ENCODE data around the gene LRRC47. TPM values are rescaled to one million over a fixed set of nuclear protein-coding genes. Genes with fewer than 3 reads are reported as not detected.

Gene LRRC47
- total RNA-seq, 1 donor from 2014 or later: 52.3 TPM

DNA sequence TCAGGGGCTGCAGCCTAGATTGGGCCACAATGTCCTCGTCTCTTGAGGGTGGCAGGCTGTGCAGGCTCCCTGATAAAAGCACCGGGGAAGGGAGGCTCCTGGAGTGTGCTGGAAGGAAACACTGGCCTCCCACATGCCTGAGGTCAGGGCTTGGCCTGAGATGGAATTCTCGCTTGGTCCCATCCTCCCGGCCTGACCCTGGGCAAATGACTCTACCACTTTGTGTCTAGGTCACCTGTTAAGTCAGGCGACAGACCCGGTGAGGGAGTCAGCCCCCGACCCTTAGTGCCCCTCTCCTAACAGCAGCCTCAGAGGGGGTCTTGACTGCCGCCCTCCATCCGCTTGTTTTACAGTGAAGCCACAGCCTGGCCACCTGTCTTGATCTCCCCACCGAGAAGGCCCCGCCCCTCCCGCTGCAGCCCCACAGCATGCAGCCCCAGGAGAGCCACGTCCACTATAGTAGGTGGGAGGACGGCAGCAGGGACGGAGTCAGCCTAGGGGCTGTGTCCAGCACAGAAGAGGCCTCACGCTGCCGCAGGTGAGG, 21.3 kb downstream of the LRRC47 start:
- Mint-ChIP-seq H3K36me3 (ENCODE audit: unreplicated experiment) (peaks cover 5% of the 10 kb centered on the region), H3K27me3 (ENCODE audit: unreplicated experiment) (no peaks in the 10 kb centered on the region), H3K4me1 (ENCODE audit: unreplicated experiment) (peaks cover 16% of the 10 kb centered on the region), H3K9me3 (ENCODE audit: unreplicated experiment) (no peaks in the 10 kb centered on the region), H3K4me3 (ENCODE audit: unreplicated experiment) (no peak overlapping the region), H3K27ac (ENCODE audit: unreplicated experiment) (peak overlapping the region; percentile 50)
- TF ChIP-seq, protein P1, sequence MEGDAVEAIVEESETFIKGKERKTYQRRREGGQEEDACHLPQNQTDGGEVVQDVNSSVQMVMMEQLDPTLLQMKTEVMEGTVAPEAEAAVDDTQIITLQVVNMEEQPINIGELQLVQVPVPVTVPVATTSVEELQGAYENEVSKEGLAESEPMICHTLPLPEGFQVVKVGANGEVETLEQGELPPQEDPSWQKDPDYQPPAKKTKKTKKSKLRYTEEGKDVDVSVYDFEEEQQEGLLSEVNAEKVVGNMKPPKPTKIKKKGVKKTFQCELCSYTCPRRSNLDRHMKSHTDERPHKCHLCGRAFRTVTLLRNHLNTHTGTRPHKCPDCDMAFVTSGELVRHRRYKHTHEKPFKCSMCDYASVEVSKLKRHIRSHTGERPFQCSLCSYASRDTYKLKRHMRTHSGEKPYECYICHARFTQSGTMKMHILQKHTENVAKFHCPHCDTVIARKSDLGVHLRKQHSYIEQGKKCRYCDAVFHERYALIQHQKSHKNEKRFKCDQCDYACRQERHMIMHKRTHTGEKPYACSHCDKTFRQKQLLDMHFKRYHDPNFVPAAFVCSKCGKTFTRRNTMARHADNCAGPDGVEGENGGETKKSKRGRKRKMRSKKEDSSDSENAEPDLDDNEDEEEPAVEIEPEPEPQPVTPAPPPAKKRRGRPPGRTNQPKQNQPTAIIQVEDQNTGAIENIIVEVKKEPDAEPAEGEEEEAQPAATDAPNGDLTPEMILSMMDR (IDR thresholded peaks at IDR 0.05): no peak
- DNase-seq (ENCODE audit: extremely low spot score, unreplicated experiment): no peak

DNA sequence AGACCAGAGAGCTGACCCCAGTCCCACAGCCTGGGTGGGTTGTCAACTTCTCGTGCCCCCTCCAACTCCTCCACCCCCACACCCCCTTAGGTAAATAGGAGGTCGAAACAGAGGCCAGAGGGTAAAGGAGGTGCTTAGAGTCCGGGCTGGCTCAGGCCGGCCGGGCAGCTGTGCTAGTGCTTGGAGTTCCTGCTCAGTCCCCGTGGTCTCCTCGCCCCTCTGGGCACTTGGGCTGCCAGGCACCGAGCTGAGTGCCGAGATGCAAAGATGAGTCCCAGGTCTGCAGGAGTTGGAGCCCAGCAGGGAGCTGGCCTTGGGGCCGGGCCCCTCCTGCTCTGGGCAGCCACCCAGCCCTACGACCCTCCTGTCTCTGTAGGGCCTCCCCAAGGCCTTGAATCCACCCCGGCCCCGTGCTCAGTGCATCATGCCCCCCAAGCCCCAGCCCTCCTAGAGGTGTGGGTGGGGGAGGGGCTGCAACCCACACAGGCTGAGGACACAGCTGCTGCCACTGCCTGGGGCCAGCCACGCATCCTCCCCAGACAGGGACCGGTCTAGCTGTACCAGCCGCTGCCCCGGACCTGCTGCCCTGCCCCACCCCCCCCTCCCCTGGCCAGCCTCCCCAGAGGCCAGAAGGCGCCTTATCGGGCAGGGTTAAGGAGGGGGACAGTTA, 21.9 kb downstream of the LRRC47 start:
- no peak overlapping the region for H3K27ac Mint-ChIP-seq (ENCODE audit: unreplicated experiment)
- no peak for DNase-seq (ENCODE audit: extremely low spot score, unreplicated experiment)
- TF ChIP-seq, protein P1 (IDR thresholded peaks at IDR 0.05): no peak
- H3K36me3 Mint-ChIP-seq (ENCODE audit: unreplicated experiment): no peaks in the 10 kb centered on the region
- no peak overlapping the region for H3K4me3 Mint-ChIP-seq (ENCODE audit: unreplicated experiment)
- H3K27me3 Mint-ChIP-seq (ENCODE audit: unreplicated experiment): no peaks in the 10 kb centered on the region
- H3K4me1 Mint-ChIP-seq (ENCODE audit: unreplicated experiment): peaks cover 16% of the 10 kb centered on the region
- H3K9me3 Mint-ChIP-seq (ENCODE audit: unreplicated experiment): no peaks in the 10 kb centered on the region

DNA sequence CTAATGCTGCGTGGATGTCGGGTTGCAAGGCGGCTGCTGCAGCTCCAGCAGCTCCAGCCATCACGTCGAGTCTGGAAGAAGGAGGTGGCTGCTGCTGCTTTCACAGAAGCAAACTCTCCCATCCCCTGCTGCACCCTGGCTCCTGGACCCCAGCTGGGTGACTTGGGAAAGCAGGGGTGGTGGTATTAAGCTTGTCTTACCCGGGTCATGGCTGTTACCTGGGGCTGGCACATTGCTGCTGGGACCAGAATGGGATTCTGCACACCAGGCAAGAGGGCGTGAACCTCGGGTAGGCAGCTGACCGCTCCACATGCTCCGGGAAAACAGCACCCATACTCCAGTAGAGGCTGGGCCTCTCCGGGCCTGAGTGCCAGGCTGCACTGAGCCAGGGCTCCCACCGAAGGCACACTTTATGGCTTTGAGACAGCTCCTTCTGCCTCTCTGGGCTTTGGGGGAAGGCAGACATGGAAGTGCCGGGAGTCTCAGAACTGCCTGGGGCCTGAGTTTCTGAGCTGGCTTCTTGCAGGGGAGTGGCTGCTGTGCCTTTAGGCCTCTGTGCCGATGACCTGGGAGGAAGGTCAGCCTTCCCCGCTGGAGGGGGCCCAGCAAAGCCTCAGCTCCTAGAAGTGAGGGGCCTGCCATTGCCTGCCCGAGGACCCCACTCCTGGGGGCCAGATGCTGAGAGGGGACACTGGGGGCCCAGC, 22.6 kb downstream of the LRRC47 start:
- peaks cover 16% of the 10 kb centered on the region for H3K4me1 Mint-ChIP-seq (ENCODE audit: unreplicated experiment)
- no peaks in the 10 kb centered on the region for H3K27me3 Mint-ChIP-seq (ENCODE audit: unreplicated experiment)
- no peak overlapping the region for H3K4me3 Mint-ChIP-seq (ENCODE audit: unreplicated experiment)
- DNase-seq (ENCODE audit: extremely low spot score, unreplicated experiment): no peak
- no peaks in the 10 kb centered on the region for H3K9me3 Mint-ChIP-seq (ENCODE audit: unreplicated experiment)
- no peak overlapping the region for H3K27ac Mint-ChIP-seq (ENCODE audit: unreplicated experiment)
- TF ChIP-seq, protein P1 (IDR thresholded peaks at IDR 0.05): no peak
- no peaks in the 10 kb centered on the region for H3K36me3 Mint-ChIP-seq (ENCODE audit: unreplicated experiment)

DNA sequence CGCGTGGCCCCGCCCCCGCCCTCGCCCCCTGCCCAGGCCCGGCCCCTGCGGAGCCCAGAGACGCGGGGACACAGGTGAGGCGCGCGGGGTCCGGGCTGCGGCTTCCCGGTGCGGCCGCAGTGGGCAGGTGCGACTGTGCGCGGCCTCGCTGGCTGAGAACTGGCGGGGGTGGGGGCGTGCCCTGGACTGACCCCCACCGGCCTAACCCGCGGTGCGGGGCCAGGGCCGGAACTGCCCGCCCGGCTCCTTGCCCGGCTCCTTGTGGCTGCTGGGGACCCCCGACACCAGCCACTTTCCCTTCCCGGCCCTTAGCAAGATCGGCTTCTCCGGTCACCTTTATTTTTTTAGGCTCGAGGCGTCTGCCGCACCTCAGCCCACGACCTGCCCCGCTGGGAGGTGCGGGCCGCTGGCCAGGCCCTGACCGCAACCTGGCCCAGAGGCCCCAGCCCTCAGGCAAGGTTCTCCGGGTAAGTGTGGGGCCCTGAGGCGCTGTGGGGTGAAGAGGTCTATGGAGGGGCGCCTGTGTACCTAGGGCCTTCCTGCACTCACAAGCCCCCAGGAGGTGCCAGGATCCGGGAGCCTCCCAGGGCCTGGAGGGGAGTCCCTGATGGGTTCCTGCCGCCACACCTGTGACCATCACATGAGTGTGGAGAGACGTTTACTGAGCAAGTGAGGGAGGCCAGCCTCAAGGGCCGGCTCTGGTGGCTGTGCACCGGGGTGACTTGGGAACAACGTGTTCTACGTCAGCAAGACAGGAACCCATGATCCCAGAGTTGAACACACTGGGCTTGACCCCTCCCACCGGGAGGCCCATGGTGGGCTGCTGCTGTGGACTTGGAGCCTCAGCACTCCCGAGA, 23.4 kb downstream of the LRRC47 start, which contains the start of gene SMIM1:
SMIM1 (plus strand) TSS at position 35 of the 857 bp plus-strand sequence. CDS start 2,625 bp downstream, outside the sequence.
- TF ChIP-seq, protein P1 (IDR thresholded peaks at IDR 0.05): no peak
- H3K36me3 Mint-ChIP-seq (ENCODE audit: unreplicated experiment): no peaks in the 10 kb centered on the region
- no peaks in the 10 kb centered on the region for H3K9me3 Mint-ChIP-seq (ENCODE audit: unreplicated experiment)
- H3K4me1 Mint-ChIP-seq (ENCODE audit: unreplicated experiment): peaks cover 16% of the 10 kb centered on the region
- H3K27me3 Mint-ChIP-seq (ENCODE audit: unreplicated experiment): no peaks in the 10 kb centered on the region
- no peak for DNase-seq (ENCODE audit: extremely low spot score, unreplicated experiment)
- H3K4me3 Mint-ChIP-seq (ENCODE audit: unreplicated experiment): peak within 1 kb of the TSS; percentile 57
- no peak within 1 kb of the TSS for H3K27ac Mint-ChIP-seq (ENCODE audit: unreplicated experiment)
